GM18505 (cell line): Measurements from ENCODE around the gene LEF1.

Source experiments
- ATAC-seq: cut with Tn5 transposase; IDR thresholded peaks from one replicate; pipeline ENCODE4 v1.9.1; 2021; ENCODE audit not compliant: unreplicated experiment
- POLR2A ChIP-seq: IDR thresholded peaks from 4 replicates; pipeline ENCODE4 v1.6.1; 2011; ENCODE audit warnings: borderline replicate concordance; ENCODE audit not compliant: insufficient read depth, insufficient read length; ENCODE audit errors: extremely low read depth

Gene LEF1

DNA sequence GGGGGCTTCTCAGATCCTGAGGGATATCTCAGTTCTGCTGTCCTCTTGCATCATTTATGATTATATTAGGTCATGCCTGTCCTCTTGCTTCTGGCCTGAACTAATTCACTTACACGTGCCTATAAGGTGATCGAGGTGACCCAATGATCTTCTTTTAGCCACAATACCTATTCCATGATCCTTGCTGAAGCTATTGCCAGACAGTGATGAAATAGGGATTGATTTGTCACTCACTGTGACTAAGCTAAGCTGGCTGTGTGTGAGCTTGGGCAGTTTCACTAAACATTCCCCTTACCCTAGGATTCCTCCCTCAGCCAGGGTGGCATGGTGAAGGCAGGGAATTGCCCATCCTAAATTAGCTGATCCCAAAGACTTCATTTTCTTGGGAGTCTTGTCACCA lies 160.0 kb downstream of the LEF1 start:
- TF ChIP-seq POLR2A, result no peak
- no peak for ATAC-seq

DNA sequence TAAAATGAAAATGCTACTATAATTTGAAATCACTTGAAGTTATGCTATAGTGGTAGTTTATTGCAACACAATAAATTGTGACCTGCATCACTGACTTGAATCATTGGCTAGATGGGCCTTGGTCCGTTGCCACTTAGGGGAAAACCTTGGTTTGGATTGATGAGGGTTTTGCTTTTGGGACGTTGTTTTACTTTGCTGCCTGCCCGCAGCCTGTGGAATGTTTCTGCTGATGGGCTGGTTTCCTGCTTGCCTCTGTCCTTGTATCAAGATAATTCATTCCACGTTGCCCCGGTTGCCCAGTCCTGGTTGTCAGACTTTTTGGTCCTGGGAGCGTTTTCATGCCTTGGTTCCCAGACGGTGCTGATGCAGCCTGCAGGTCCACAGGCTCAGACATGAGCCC lies 160.7 kb downstream of the LEF1 start:
- TF ChIP-seq POLR2A, result no peak
- no peak for ATAC-seq

- no peak for ATAC-seq
- TF ChIP-seq POLR2A, result no peak
Measured at GRCh38 chr4:108006361-108006760, 162.4 kb downstream of the LEF1 start.

GRCh38 chr4:108005807-108006206 lies 162.9 kb downstream of the LEF1 start:
- ATAC-seq, result no peak

DNA sequence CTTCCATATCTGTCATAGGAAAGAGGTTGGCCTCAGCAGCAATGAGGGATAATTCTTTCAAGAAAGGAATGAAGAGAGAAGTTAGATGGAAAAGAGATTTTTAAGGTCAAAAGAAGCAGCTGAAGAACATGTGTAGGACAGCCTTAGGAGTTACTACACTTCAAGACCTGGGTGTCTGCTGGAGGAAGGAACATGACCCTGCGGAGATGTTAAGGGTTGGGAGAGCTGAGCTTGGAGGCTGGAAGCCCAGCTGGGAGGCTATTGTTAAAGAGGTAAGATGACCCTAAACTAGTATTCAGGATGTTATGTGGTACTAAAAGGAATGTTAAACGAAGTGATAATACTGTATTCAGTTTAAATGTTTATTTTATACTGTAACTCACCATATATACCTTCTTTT lies 164.1 kb downstream of the LEF1 start:
- ATAC-seq, result no peak
- TF ChIP-seq POLR2A, result no peak

More at GRCh38 chr4:108005807-108006206, 162.9 kb downstream of the LEF1 start:
- TF ChIP-seq POLR2A, result no peak

- no peak for TF ChIP-seq POLR2A
- no peak for ATAC-seq
Measured at GRCh38 chr4:108003982-108004515, 164.7 kb downstream of the LEF1 start.

GRCh38 chr4:108001540-108002135 lies 167.1 kb downstream of the LEF1 start:
- ATAC-seq, result no peak
- TF ChIP-seq POLR2A, result no peak

GRCh38 chr4:107999932-108000539 lies 168.7 kb downstream of the LEF1 start:
- TF ChIP-seq POLR2A, result no peak
- ATAC-seq, result no peak

GRCh38 chr4:107997794-107998193 lies 170.9 kb downstream of the LEF1 start:
- ATAC-seq, result no peak

More at GRCh38 chr4:107997794-107998193, 170.9 kb downstream of the LEF1 start:
- TF ChIP-seq POLR2A, result no peak
